Activated T-helper 1 cell treated with anti-CD3 and anti-CD28 coated beads, Interleukin-12 subunit alpha, Interleukin-12 subunit beta, Interleukin-2, Interleukin-4 antibody, amounts not matched to agents 30 ng/mL and 10 ng/mL and 1 ng/mL, durations not matched to agents 14 hours and 24 hours and 36 hours (primary cell): ENCODE results near the gene PXN. TPM values are rescaled to one million over a fixed set of nuclear protein-coding genes. Genes with fewer than 3 reads are reported as not detected.
"Not testable (repeated sequence)": the region's sequence is repeated elsewhere in the genome, so short reads cannot be mapped to it uniquely, and the experiment has no call there.

Source experiments
- DNase-seq: peaks from one replicate; pipeline ENCODE4 v3.0.0; 2021; ENCODE audit warnings: low spot score
- H3K27ac Mint-ChIP-seq: one replicate; pipeline ENCODE4 v1.8.0; 2021; ENCODE audit warnings: mild to moderate bottlenecking, mixed read lengths
- H3K27me3 Mint-ChIP-seq: one replicate; pipeline ENCODE4 v1.8.0; 2022; ENCODE audit warnings: mild to moderate bottlenecking, moderate library complexity, mixed read lengths; ENCODE audit not compliant: insufficient read depth
- H3K36me3 Mint-ChIP-seq: one replicate; pipeline ENCODE4 v1.8.0; 2021; ENCODE audit warnings: low read depth, mixed read lengths
- H3K4me1 Mint-ChIP-seq: one replicate; pipeline ENCODE4 v1.8.0; 2021; ENCODE audit warnings: low read depth, mixed read lengths
- H3K4me3 Mint-ChIP-seq: one replicate; pipeline ENCODE4 v1.8.0; 2021; ENCODE audit warnings: mild to moderate bottlenecking, moderate library complexity, mixed read lengths
- H3K9me3 Mint-ChIP-seq: one replicate; pipeline ENCODE4 v1.8.0; 2021; ENCODE audit warnings: mixed read lengths
- intact Hi-C: fragments of 100-400 bp; cut with micrococcal nuclease; formaldehyde crosslinking; loops from one replicate; pipeline ENCODE4 v1.15.1; 2024
- total RNA-seq: library from RNA; stranded (reverse); gene quantifications from 2 replicates; pipeline ENCODE4 v1.2.3, GENCODE V29; 2022

Gene PXN
- total RNA-seq, 1 donor from 2014 or later, result 57.7 TPM

GRCh38 chr12:120196817-120197541, 68.6 kb downstream of the PXN start:
- Mint-ChIP-seq H3K27ac (peak overlapping the region; percentile 70), H3K4me3 (peak overlapping the region; percentile 74)
- H3K9me3 Mint-ChIP-seq, result not testable (repeated sequence)

GRCh38 chr12:120196363-120196762, 69.2 kb downstream of the PXN start:
- peaks cover 58% of the 10 kb centered on the region for H3K36me3 Mint-ChIP-seq
- H3K27ac Mint-ChIP-seq, result no peak overlapping the region
- intact Hi-C loops, result no loop called here
- DNase-seq, result no peak
- no peaks in the 10 kb centered on the region for H3K9me3 Mint-ChIP-seq
- no peaks in the 10 kb centered on the region for H3K27me3 Mint-ChIP-seq
- H3K4me1 Mint-ChIP-seq, result peaks cover 56% of the 10 kb centered on the region
- H3K4me3 Mint-ChIP-seq, result peak overlapping the region; percentile 91

More at GRCh38 chr12:120196817-120197541, 68.6 kb downstream of the PXN start:
- Mint-ChIP-seq H3K4me1 (peaks cover 52% of the 10 kb centered on the region), H3K36me3 (peaks cover 55% of the 10 kb centered on the region)
- intact Hi-C loops, DNase-seq, H3K27me3 Mint-ChIP-seq: not testable (repeated sequence)

GRCh38 chr12:120194534-120195395, 70.8 kb downstream of the PXN start, which contains the start of gene GCN1:
Gene GCN1 (minus strand): TSS chr12:120194715. CDS start chr12:120194697, 18 bp downstream.
- intact Hi-C loops, result loop anchor here (1.0 to 5.0 kb wide), 3 partner anchors 72 to 182 kb away; partner anchors contain the start of gene RNU4-2
- H3K4me3 Mint-ChIP-seq, result peak within 1 kb of the TSS; percentile 91
- peaks cover 53% of the 10 kb centered on the region for H3K36me3 Mint-ChIP-seq
- H3K27me3 Mint-ChIP-seq, result no peaks in the 10 kb centered on the region
- no peaks in the 10 kb centered on the region for H3K9me3 Mint-ChIP-seq
- DNase-seq, result peak; percentile 86
- H3K4me1 Mint-ChIP-seq, result peaks cover 60% of the 10 kb centered on the region
- peak within 1 kb of the TSS; percentile 96 for H3K27ac Mint-ChIP-seq

GRCh38 chr12:120194226-120194533, 71.3 kb downstream of the PXN start:
- Mint-ChIP-seq H3K9me3 (no peaks in the 10 kb centered on the region), H3K4me3 (peak overlapping the region; percentile 91), H3K27ac (peak overlapping the region; percentile 88), H3K27me3 (no peaks in the 10 kb centered on the region), H3K4me1 (peaks cover 54% of the 10 kb centered on the region), H3K36me3 (peaks cover 47% of the 10 kb centered on the region)
- DNase-seq, result no peak
- intact Hi-C loops, result loop anchor here (5.0 kb wide), 1 partner anchor 72 kb away; no protein-coding TSS in a partner anchor

- intact Hi-C loops, result loop anchor here (5.0 kb wide), 1 partner anchor 71 kb away; no protein-coding TSS in a partner anchor
Observed at GRCh38 chr12:120193286-120193685, 72.2 kb downstream of the PXN start.

GRCh38 chr12:120190985-120191480, 74.5 kb downstream of the PXN start:
- intact Hi-C loops, result loop anchor here (5.0 kb wide), 1 partner anchor 69 kb away; no protein-coding TSS in a partner anchor
- no peaks in the 10 kb centered on the region for H3K27me3 Mint-ChIP-seq
- peaks cover 40% of the 10 kb centered on the region for H3K4me1 Mint-ChIP-seq
- no peak for DNase-seq
- peaks cover 39% of the 10 kb centered on the region for H3K36me3 Mint-ChIP-seq
- no peak overlapping the region for H3K27ac Mint-ChIP-seq
- H3K4me3 Mint-ChIP-seq, result peak overlapping the region; percentile 5
- no peaks in the 10 kb centered on the region for H3K9me3 Mint-ChIP-seq

More at GRCh38 chr12:120193286-120193685, 72.2 kb downstream of the PXN start:
- Mint-ChIP-seq H3K4me3 (peak overlapping the region; percentile 91), H3K4me1 (peaks cover 45% of the 10 kb centered on the region), H3K36me3 (peaks cover 43% of the 10 kb centered on the region), H3K27ac (peak overlapping the region; percentile 88)
- H3K9me3 Mint-ChIP-seq, H3K27me3 Mint-ChIP-seq, DNase-seq: not testable (repeated sequence)

- intact Hi-C loops, result loop anchor here (5.0 kb wide), 1 partner anchor 68 kb away; no protein-coding TSS in a partner anchor
- H3K36me3 Mint-ChIP-seq, result peaks cover 36% of the 10 kb centered on the region
- H3K4me3 Mint-ChIP-seq, result no peak overlapping the region
- H3K27me3 Mint-ChIP-seq, result no peaks in the 10 kb centered on the region
- no peak overlapping the region for H3K27ac Mint-ChIP-seq
- H3K9me3 Mint-ChIP-seq, result no peaks in the 10 kb centered on the region
- peaks cover 40% of the 10 kb centered on the region for H3K4me1 Mint-ChIP-seq
- DNase-seq, result no peak
Observed at GRCh38 chr12:120190386-120190785, 75.1 kb downstream of the PXN start.

GRCh38 chr12:120186654-120187053, 78.9 kb downstream of the PXN start:
- Mint-ChIP-seq H3K4me1 (peaks cover 26% of the 10 kb centered on the region), H3K4me3 (no peak overlapping the region), H3K27me3 (no peaks in the 10 kb centered on the region), H3K27ac (no peak overlapping the region), H3K9me3 (no peaks in the 10 kb centered on the region), H3K36me3 (peaks cover 50% of the 10 kb centered on the region)
- DNase-seq, result no peak
- intact Hi-C loops, result no loop called here

GRCh38 chr12:120183211-120183631, 82.3 kb downstream of the PXN start:
- Mint-ChIP-seq H3K27me3 (no peaks in the 10 kb centered on the region), H3K9me3 (no peaks in the 10 kb centered on the region), H3K4me3 (no peak overlapping the region), H3K36me3 (peaks cover 54% of the 10 kb centered on the region), H3K4me1 (peaks cover 16% of the 10 kb centered on the region), H3K27ac (no peak overlapping the region)
- intact Hi-C loops, result no loop called here
- DNase-seq, result no peak

- peaks cover 60% of the 10 kb centered on the region for H3K36me3 Mint-ChIP-seq
- intact Hi-C loops, result no loop called here
- no peaks in the 10 kb centered on the region for H3K27me3 Mint-ChIP-seq
Observed at GRCh38 chr12:120181991-120182631, 83.4 kb downstream of the PXN start.

GRCh38 chr12:120180975-120181374, 84.6 kb downstream of the PXN start:
- Mint-ChIP-seq H3K27me3 (no peaks in the 10 kb centered on the region), H3K36me3 (peaks cover 60% of the 10 kb centered on the region), H3K4me1 (peaks cover 7% of the 10 kb centered on the region), H3K4me3 (no peak overlapping the region), H3K9me3 (no peaks in the 10 kb centered on the region), H3K27ac (no peak overlapping the region)
- intact Hi-C loops, result no loop called here
- no peak for DNase-seq

More at GRCh38 chr12:120181991-120182631, 83.4 kb downstream of the PXN start:
- Mint-ChIP-seq H3K4me1 (peaks cover 16% of the 10 kb centered on the region), H3K4me3 (no peak overlapping the region), H3K9me3 (no peaks in the 10 kb centered on the region), H3K27ac (no peak overlapping the region)
- DNase-seq, result no peak

GRCh38 chr12:120175537-120175936, 90.0 kb downstream of the PXN start:
- Mint-ChIP-seq H3K4me3 (no peak overlapping the region), H3K9me3 (no peaks in the 10 kb centered on the region), H3K27me3 (no peaks in the 10 kb centered on the region), H3K4me1 (peaks cover 8% of the 10 kb centered on the region), H3K27ac (no peak overlapping the region), H3K36me3 (peaks cover 53% of the 10 kb centered on the region)
- no peak for DNase-seq
- intact Hi-C loops, result no loop called here
